Inflammatory macrophage treated with lipopolysaccharide for 4 hours (primary cell): ENCODE data around the gene SLC25A13.

Experiments used
- DNase-seq: peaks from one replicate; pipeline ENCODE4 v3.0.0-alpha.2; 2020

Gene SLC25A13

GRCh38 chr7:96238976-96239766 is 82.7 kb downstream of the SLC25A13 start:
- DNase-seq, result no peak

GRCh38 chr7:96238474-96238873 is 83.4 kb downstream of the SLC25A13 start:
- no peak for DNase-seq

GRCh38 chr7:96237040-96237439 is 84.9 kb downstream of the SLC25A13 start:
- no peak for DNase-seq

GRCh38 chr7:96236198-96237039 is 85.5 kb downstream of the SLC25A13 start:
- DNase-seq, result no peak

- DNase-seq, result no peak
These were observed 86.6 kb downstream of the SLC25A13 start for GRCh38 chr7:96235281-96235680.

- DNase-seq, result no peak
These were observed 88.3 kb downstream of the SLC25A13 start for GRCh38 chr7:96233528-96234154.

- DNase-seq, result no peak
These were observed 88.8 kb downstream of the SLC25A13 start for GRCh38 chr7:96233084-96233483.

GRCh38 chr7:96228760-96229159 is 93.1 kb downstream of the SLC25A13 start:
- no peak for DNase-seq

- no peak for DNase-seq
These were observed 96.6 kb downstream of the SLC25A13 start for GRCh38 chr7:96225251-96225650.

- DNase-seq, result peak; percentile 42
These were observed 97.2 kb downstream of the SLC25A13 start for GRCh38 chr7:96224685-96225084.

GRCh38 chr7:96224073-96224472 is 97.8 kb downstream of the SLC25A13 start:
- no peak for DNase-seq

- DNase-seq, result no peak
These were observed 100.0 kb downstream of the SLC25A13 start for GRCh38 chr7:96221888-96222287.

- peak; percentile 4 for DNase-seq
These were observed 102.3 kb downstream of the SLC25A13 start for GRCh38 chr7:96219378-96220130.

GRCh38 chr7:96218664-96219243 is 103.1 kb downstream of the SLC25A13 start:
- no peak for DNase-seq

GRCh38 chr7:96217147-96217546 is 104.8 kb downstream of the SLC25A13 start:
- DNase-seq, result no peak

- DNase-seq, result no peak
These were observed 105.5 kb downstream of the SLC25A13 start for GRCh38 chr7:96216373-96216772.

GRCh38 chr7:96212474-96212873 is 109.4 kb downstream of the SLC25A13 start:
- no peak for DNase-seq

- DNase-seq, result no peak
These were observed 109.9 kb downstream of the SLC25A13 start for GRCh38 chr7:96211954-96212353.

- DNase-seq, result no peak
These were observed 116.2 kb downstream of the SLC25A13 start for GRCh38 chr7:96205665-96206064.

GRCh38 chr7:96204601-96205000 is 117.3 kb downstream of the SLC25A13 start:
- DNase-seq, result no peak

- no peak for DNase-seq
These were observed 118.1 kb downstream of the SLC25A13 start for GRCh38 chr7:96203786-96204185.

GRCh38 chr7:96202102-96202501 is 119.8 kb downstream of the SLC25A13 start:
- no peak for DNase-seq
